GM20000 (cell line): Measurements from ENCODE around the gene HLA-DRB5.
A peak's percentile ranks its signal among the peaks of the same experiment; 100 is the strongest.
"Not testable (repeated sequence)": the region's sequence is repeated elsewhere in the genome, so short reads cannot be mapped to it uniquely, and the experiment has no call there.

Source experiments
- DNase-seq: peaks from one replicate; pipeline ENCODE4 v3.0.0; 2012; ENCODE audit warnings: low spot score
- CTCF ChIP-seq: IDR thresholded peaks from 2 replicates; pipeline ENCODE4 v1.5.1; 2012; ENCODE audit warnings: mild to moderate bottlenecking, control low read depth; ENCODE audit errors: extremely low read depth, missing control alignments

The HLA-DRB5 gene

GRCh38 chr6:32491700-32492099 is 38.4 kb downstream of the HLA-DRB5 start:
- DNase-seq: no peak
- no peak for TF ChIP-seq CTCF

- no peak for DNase-seq
- no peak for TF ChIP-seq CTCF
These were observed 42.0 kb downstream of the HLA-DRB5 start for GRCh38 chr6:32488083-32488482.

GRCh38 chr6:32484614-32484998 is 45.5 kb downstream of the HLA-DRB5 start:
- TF ChIP-seq CTCF: no peak
- DNase-seq: no peak

GRCh38 chr6:32483968-32484613 is 46.0 kb downstream of the HLA-DRB5 start:
- no peak for TF ChIP-seq CTCF
- DNase-seq: no peak

- no peak for TF ChIP-seq CTCF
- DNase-seq: no peak
These were observed 54.5 kb downstream of the HLA-DRB5 start for GRCh38 chr6:32475392-32476206.

GRCh38 chr6:32473376-32474348 is 56.4 kb downstream of the HLA-DRB5 start:
- DNase-seq: peak; percentile 50

GRCh38 chr6:32472781-32473375 is 57.2 kb downstream of the HLA-DRB5 start:
- no peak for DNase-seq
- TF ChIP-seq CTCF: no peak

GRCh38 chr6:32467743-32468503 is 62.2 kb downstream of the HLA-DRB5 start:
- not testable (repeated sequence) for DNase-seq
